Panc1 (cell line): ENCODE data around the gene FGFBP1. TPM values are rescaled to one million over a fixed set of nuclear protein-coding genes. Genes with fewer than 3 reads are reported as not detected.

Source experiments
- ATAC-seq: fragments of 200-7000 bp; cut with Tn5 transposase; 2 replicates; pipeline ENCODE4 v1.9.1; 2020; ENCODE audit warnings: mild to moderate bottlenecking, moderate library complexity
- BruUV-seq: library from RNA; stranded (reverse); fragments of 400-500 nt; replicated peaks from 2 replicates; lab custom pipeline; 2021; lab: Mats Ljungman, UMichigan
- CTCF ChIA-PET: fragments of 300-600 bp; sonication (Branson Sonifier 250); formaldehyde crosslinking; loops from one replicate; lab custom pipeline; 2022; ENCODE audit warnings: antibody characterized with exemption; lab: Charles Lee
- POLR2A ChIA-PET: fragments of 300-600 bp; sonication (Branson Sonifier 250); formaldehyde crosslinking; loops from one replicate; lab custom pipeline; 2022; ENCODE audit warnings: antibody characterized with exemption; lab: Charles Lee
- DNase-seq: peaks from one replicate; pipeline ENCODE4 v3.0.0-alpha.2; 2010; ENCODE audit warnings: low read depth, low spot score
- H3K27ac ChIP-seq: 2 replicates; pipeline ENCODE4 v1.5.1; 2011; ENCODE audit warnings: mild to moderate bottlenecking, low read length, inconsistent platforms
- H3K27me3 ChIP-seq: fragments of 200-500 bp; sonication (Bioruptor generic); 2 replicates; pipeline ENCODE4 v1.6.0; 2014; ENCODE audit warnings: low read length, inconsistent platforms; ENCODE audit not compliant: control insufficient read depth, insufficient read depth
- H3K36me3 ChIP-seq: fragments of 200-500 bp; sonication (Bioruptor generic); 2 replicates; pipeline ENCODE4 v1.5.1; 2014; ENCODE audit warnings: inconsistent platforms, mild to moderate bottlenecking, low read length, moderate library complexity; ENCODE audit not compliant: control insufficient read depth, insufficient read depth
- H3K4me1 ChIP-seq: 2 replicates; pipeline ENCODE4 v1.5.1; 2011; ENCODE audit warnings: inconsistent platforms, mild to moderate bottlenecking, low read length, moderate library complexity; ENCODE audit not compliant: control insufficient read depth, insufficient read depth
- H3K4me3 ChIP-seq, 2 experiments: 2 replicates each; pipeline ENCODE4 v1.5.1; 2011 to 2012; ENCODE audit warnings: low read depth in 2 of 2, low read length in 2 of 2, mild to moderate bottlenecking in 2 of 2, inconsistent platforms in 1 of 2, moderate library complexity in 1 of 2
- H3K9me3 ChIP-seq: fragments of 200-500 bp; sonication (Bioruptor generic); 2 replicates; pipeline ENCODE4 v1.5.1; 2014; ENCODE audit warnings: low read depth, mild to moderate bottlenecking, inconsistent platforms, low read length, moderate library complexity; ENCODE audit not compliant: control insufficient read depth, insufficient read depth
- POLR2AphosphoS5 ChIP-seq: IDR thresholded peaks from 2 replicates; pipeline ENCODE4 v1.6.1; 2012; ENCODE audit warnings: mild to moderate bottlenecking, low read depth, low read length, moderate library complexity
- REST ChIP-seq, 2 experiments: IDR thresholded peaks; 2 replicates each; pipeline ENCODE4 v1.6.1; 2011 to 2012; ENCODE audit warnings: low read depth in 2 of 2, control low read depth in 1 of 2, low read length in 1 of 2, mild to moderate bottlenecking in 1 of 2, moderate library complexity in 1 of 2; ENCODE audit not compliant: insufficient read depth in 1 of 2
- SIN3A ChIP-seq: IDR thresholded peaks from 2 replicates; pipeline ENCODE4 v1.6.1; 2012; ENCODE audit warnings: low read depth, mild to moderate bottlenecking, low read length, moderate library complexity, borderline replicate concordance; ENCODE audit not compliant: insufficient read depth
- TCF7L2 ChIP-seq: IDR thresholded peaks from 2 replicates; pipeline ENCODE4 v1.6.1; 2011; ENCODE audit warnings: mild to moderate bottlenecking, low read depth, low read length, inconsistent platforms
- in situ Hi-C: cut with HindIII; loops from 2 replicates; pipeline ENCODE4 v1.10.0; 2016; ENCODE audit warnings: low sequenced_read_pairs, low pct_unique_long_range_greater_than_20kb
- intact Hi-C: fragments of 100-400 bp; cut with micrococcal nuclease; formaldehyde crosslinking; loops from one replicate; pipeline ENCODE4 v1.10.0; 2022; ENCODE audit not compliant: unreplicated experiment
- total RNA-seq: library from RNA; stranded (reverse); gene quantifications from one replicate; pipeline ENCODE4 v1.2.1, GENCODE V29; 2021; ENCODE audit not compliant: unreplicated experiment
- TF ChIP-seq, protein P1 (sequence below): fragments of 450-650 bp; IDR thresholded peaks from 2 replicates; pipeline ENCODE4 v1.5.1; 2017; ENCODE audit warnings: mild to moderate bottlenecking

The FGFBP1 gene
- total RNA-seq, 1 experiment from 2014 or later = 0.39 TPM

- no peaks in the 10 kb centered on the region for H3K36me3 ChIP-seq
- DNase-seq = peak; percentile 64
- no peak overlapping the region for H3K4me3 ChIP-seq
- H3K27ac ChIP-seq = no peak overlapping the region
- H3K9me3 ChIP-seq = no peaks in the 10 kb centered on the region
- no TSS peak for BruUV-seq
- TF ChIP-seq SIN3A (no peak), POLR2AphosphoS5 (no peak), TCF7L2 (no peak), REST (IDR thresholded peaks at IDR 0.05; ENCODE audit: insufficient read depth in 1 of 2, low read depth in 2 of 2, low read length in 1 of 2) (no peak)
- TF ChIP-seq, protein P1, sequence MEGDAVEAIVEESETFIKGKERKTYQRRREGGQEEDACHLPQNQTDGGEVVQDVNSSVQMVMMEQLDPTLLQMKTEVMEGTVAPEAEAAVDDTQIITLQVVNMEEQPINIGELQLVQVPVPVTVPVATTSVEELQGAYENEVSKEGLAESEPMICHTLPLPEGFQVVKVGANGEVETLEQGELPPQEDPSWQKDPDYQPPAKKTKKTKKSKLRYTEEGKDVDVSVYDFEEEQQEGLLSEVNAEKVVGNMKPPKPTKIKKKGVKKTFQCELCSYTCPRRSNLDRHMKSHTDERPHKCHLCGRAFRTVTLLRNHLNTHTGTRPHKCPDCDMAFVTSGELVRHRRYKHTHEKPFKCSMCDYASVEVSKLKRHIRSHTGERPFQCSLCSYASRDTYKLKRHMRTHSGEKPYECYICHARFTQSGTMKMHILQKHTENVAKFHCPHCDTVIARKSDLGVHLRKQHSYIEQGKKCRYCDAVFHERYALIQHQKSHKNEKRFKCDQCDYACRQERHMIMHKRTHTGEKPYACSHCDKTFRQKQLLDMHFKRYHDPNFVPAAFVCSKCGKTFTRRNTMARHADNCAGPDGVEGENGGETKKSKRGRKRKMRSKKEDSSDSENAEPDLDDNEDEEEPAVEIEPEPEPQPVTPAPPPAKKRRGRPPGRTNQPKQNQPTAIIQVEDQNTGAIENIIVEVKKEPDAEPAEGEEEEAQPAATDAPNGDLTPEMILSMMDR = no peak
- H3K4me1 ChIP-seq = no peaks in the 10 kb centered on the region; the same call in 1 of the 2 replicates
- H3K27me3 ChIP-seq = no peaks in the 10 kb centered on the region
- in situ Hi-C loops (no loop called here), intact Hi-C loops (no loop called here)
- POLR2A ChIA-PET = no interaction called here
- CTCF ChIA-PET = no interaction called here
- ATAC-seq = peak; percentile 84
These were observed 24.9 kb downstream of the FGFBP1 start for GRCh38 chr4:15913631-15913970.

DNA sequence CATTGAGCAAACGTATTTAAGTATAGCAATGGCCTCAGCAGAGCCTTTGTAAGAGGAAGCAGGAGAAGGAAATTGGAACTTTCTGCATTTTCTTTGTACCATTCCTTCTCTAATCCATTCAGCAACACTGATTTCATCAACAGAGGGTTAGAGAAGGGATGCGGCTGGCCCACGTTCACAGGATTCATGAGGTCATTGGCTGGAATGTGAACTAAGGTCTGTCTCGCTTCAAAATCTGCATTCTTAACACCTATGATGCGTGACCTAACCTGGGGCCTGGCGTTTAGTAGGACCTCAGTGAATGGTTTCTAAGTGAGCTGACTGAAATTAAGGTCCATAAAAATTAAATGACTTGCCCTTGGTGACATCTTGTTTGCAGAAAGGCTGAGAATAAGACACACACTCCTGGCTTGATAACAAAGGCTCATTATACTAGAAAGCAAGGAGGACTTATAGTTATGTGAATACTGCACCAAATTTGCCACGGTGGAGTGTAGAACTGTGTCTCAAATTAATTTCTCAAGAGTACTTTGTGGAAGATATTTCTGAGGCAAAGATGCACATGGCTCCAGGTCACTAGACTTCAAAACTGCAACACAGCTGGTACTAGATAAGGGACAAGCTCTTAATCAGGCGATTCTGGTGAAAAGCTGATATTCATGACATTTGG is 25.4 kb downstream of the FGFBP1 start:
- H3K36me3 ChIP-seq = no peaks in the 10 kb centered on the region
- H3K9me3 ChIP-seq = no peaks in the 10 kb centered on the region
- ATAC-seq (peak; percentile 45), DNase-seq (no peak)
- POLR2A ChIA-PET = no interaction called here
- CTCF ChIA-PET = no interaction called here
- intact Hi-C loops = no loop called here
- H3K4me3 ChIP-seq = no peak overlapping the region
- in situ Hi-C loops = no loop called here
- TF ChIP-seq TCF7L2 = 0 out of 2 replicates have a peak, but pooled peaks have one; percentile 16
- TF ChIP-seq, protein P1 = no peak
- H3K4me1 ChIP-seq = no peaks in the 10 kb centered on the region; the same call in 1 of the 2 replicates
- BruUV-seq = no TSS peak
- no peak overlapping the region for H3K27ac ChIP-seq
- no peaks in the 10 kb centered on the region for H3K27me3 ChIP-seq
